ENCODE measurements around the gene NKX2-4.

- TF ChIP-seq, protein P1, sequence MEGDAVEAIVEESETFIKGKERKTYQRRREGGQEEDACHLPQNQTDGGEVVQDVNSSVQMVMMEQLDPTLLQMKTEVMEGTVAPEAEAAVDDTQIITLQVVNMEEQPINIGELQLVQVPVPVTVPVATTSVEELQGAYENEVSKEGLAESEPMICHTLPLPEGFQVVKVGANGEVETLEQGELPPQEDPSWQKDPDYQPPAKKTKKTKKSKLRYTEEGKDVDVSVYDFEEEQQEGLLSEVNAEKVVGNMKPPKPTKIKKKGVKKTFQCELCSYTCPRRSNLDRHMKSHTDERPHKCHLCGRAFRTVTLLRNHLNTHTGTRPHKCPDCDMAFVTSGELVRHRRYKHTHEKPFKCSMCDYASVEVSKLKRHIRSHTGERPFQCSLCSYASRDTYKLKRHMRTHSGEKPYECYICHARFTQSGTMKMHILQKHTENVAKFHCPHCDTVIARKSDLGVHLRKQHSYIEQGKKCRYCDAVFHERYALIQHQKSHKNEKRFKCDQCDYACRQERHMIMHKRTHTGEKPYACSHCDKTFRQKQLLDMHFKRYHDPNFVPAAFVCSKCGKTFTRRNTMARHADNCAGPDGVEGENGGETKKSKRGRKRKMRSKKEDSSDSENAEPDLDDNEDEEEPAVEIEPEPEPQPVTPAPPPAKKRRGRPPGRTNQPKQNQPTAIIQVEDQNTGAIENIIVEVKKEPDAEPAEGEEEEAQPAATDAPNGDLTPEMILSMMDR (IDR thresholded peaks at IDR 0.05) = no peak
- no peak for TF ChIP-seq POLR2A (IDR thresholded peaks at IDR 0.05)
Measured at GRCh38 chr20:21394551-21394950, 2.8 kb downstream of the NKX2-4 start.
